Stromal cell of bone marrow (primary cell): ENCODE data around the gene RAB27A.
"Not testable (repeated sequence)": the region's sequence is repeated elsewhere in the genome, so short reads cannot be mapped to it uniquely, and the experiment has no call there.

Experiments used
- DNase-seq: peaks from one replicate; pipeline ENCODE4 v3.0.0-alpha.2; 2012; ENCODE audit warnings: low read depth

The RAB27A gene

GRCh38 chr15:55289746-55290527 is at the start of gene RAB27A:
TSS of gene RAB27A (minus strand) at chr15:55289813. CDS start at chr15:55234934, 54,879 bp downstream.
- no peak for DNase-seq

GRCh38 chr15:55337160-55337559 is 47.5 kb upstream of the RAB27A start:
- no peak for DNase-seq

GRCh38 chr15:55334997-55335396 is 45.4 kb upstream of the RAB27A start:
- DNase-seq: no peak

GRCh38 chr15:55334371-55334770 is 44.8 kb upstream of the RAB27A start:
- DNase-seq: no peak

GRCh38 chr15:55327387-55327786 is 37.8 kb upstream of the RAB27A start:
- DNase-seq: no peak

- DNase-seq: no peak
These were observed 32.9 kb upstream of the RAB27A start for GRCh38 chr15:55322467-55322866.

- no peak for DNase-seq
These were observed 31.4 kb upstream of the RAB27A start for GRCh38 chr15:55320963-55321362.

GRCh38 chr15:55320238-55320550 is 30.6 kb upstream of the RAB27A start:
- no peak for DNase-seq

- peak; percentile 70 for DNase-seq
These were observed 30.1 kb upstream of the RAB27A start for GRCh38 chr15:55319537-55320237.

GRCh38 chr15:55318588-55319494 is 29.2 kb upstream of the RAB27A start, which contains the start of the genes PIGB and PIGBOS1:
TSS of gene PIGB (plus strand) at chr15:55319222. CDS start at chr15:55319251, 29 bp downstream.
TSS of gene PIGBOS1 (minus strand) at chr15:55319123. CDS start at chr15:55317792, 1,331 bp downstream.
- peak; percentile 80 for DNase-seq

- DNase-seq: not testable (repeated sequence)
These were observed 13.2 kb upstream of the RAB27A start for GRCh38 chr15:55302801-55303200.

GRCh38 chr15:55297315-55297714 is 7.7 kb upstream of the RAB27A start:
- DNase-seq: no peak

GRCh38 chr15:55290528-55291057 is 980 bp upstream of the RAB27A start:
- peak; percentile 62 for DNase-seq

GRCh38 chr15:55289011-55289745 is 435 bp downstream of the RAB27A start:
- no peak for DNase-seq

- no peak for DNase-seq
These were observed 1.5 kb downstream of the RAB27A start for GRCh38 chr15:55288006-55288717.

- DNase-seq: not testable (repeated sequence)
These were observed 3.0 kb downstream of the RAB27A start for GRCh38 chr15:55286442-55287189.

- DNase-seq: no peak
These were observed 5.2 kb downstream of the RAB27A start for GRCh38 chr15:55284426-55284825.

GRCh38 chr15:55283379-55284147 is 6.0 kb downstream of the RAB27A start:
- DNase-seq: no peak

GRCh38 chr15:55282284-55282833 is 7.3 kb downstream of the RAB27A start:
- peak; percentile 56 for DNase-seq
